LNCAP (cell line): ENCODE measurements around the gene HOXB3.

Source experiments
- TF ChIP-seq, protein P1 (sequence below): fragments of 450-650 bp; IDR thresholded peaks from 2 replicates; pipeline ENCODE4 v1.5.1; 2017; ENCODE audit warnings: mild to moderate bottlenecking

The HOXB3 gene

DNA sequence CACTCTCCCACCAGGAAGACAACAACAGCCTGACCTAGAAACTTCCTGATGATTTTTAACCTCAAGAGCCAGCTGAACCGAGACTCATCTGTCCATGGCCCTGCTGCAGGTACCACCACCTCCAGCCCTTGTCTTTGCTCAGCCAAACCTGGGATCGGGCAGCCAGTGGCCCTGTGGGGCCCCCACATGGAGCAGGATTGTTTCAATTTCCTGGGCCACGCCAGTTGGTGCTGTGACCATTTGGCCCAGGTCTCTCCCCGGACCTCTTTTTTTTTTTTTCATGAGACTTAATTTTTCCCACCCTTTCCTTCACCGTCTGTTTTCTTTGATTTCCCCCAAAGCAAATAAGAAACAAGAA lies 36.9 kb downstream of the HOXB3 start:
- TF ChIP-seq, protein P1, sequence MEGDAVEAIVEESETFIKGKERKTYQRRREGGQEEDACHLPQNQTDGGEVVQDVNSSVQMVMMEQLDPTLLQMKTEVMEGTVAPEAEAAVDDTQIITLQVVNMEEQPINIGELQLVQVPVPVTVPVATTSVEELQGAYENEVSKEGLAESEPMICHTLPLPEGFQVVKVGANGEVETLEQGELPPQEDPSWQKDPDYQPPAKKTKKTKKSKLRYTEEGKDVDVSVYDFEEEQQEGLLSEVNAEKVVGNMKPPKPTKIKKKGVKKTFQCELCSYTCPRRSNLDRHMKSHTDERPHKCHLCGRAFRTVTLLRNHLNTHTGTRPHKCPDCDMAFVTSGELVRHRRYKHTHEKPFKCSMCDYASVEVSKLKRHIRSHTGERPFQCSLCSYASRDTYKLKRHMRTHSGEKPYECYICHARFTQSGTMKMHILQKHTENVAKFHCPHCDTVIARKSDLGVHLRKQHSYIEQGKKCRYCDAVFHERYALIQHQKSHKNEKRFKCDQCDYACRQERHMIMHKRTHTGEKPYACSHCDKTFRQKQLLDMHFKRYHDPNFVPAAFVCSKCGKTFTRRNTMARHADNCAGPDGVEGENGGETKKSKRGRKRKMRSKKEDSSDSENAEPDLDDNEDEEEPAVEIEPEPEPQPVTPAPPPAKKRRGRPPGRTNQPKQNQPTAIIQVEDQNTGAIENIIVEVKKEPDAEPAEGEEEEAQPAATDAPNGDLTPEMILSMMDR, result no peak

DNA sequence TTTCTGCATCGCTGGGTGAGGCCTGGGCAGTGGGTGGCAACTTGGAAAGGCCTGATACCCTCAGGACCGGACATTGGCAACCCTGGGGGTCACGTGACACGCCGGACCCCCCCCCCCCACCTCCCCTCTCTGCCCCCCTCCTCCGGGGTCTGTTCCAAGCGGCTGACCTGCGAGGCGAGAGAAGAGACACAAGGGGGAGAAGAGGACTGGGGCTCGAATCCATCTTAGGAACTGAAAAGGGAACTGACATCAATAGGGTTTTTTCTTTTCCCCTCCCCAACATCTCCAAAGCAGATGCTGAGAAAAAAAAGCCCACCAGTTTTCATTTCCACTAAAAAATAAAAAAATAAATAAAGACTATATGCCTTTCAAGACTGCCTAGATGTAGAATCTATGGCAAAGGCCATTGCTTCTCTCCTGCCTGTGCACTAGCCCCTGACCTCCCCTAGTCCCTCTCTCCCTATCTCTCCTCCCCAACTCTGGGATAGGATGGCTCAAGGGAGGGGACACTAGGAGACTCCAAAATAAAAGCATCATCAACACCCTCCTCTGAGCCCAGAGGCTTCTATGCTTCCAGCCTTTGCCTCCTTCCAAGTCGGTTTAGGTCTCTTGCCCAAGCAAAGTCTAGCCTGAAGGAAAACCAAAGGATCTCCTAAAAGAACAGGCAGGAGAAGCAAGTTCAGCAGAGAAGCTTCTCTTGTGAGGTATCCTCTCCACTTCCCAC lies 37.4 kb downstream of the HOXB3 start:
- TF ChIP-seq, protein P1, result no peak

DNA sequence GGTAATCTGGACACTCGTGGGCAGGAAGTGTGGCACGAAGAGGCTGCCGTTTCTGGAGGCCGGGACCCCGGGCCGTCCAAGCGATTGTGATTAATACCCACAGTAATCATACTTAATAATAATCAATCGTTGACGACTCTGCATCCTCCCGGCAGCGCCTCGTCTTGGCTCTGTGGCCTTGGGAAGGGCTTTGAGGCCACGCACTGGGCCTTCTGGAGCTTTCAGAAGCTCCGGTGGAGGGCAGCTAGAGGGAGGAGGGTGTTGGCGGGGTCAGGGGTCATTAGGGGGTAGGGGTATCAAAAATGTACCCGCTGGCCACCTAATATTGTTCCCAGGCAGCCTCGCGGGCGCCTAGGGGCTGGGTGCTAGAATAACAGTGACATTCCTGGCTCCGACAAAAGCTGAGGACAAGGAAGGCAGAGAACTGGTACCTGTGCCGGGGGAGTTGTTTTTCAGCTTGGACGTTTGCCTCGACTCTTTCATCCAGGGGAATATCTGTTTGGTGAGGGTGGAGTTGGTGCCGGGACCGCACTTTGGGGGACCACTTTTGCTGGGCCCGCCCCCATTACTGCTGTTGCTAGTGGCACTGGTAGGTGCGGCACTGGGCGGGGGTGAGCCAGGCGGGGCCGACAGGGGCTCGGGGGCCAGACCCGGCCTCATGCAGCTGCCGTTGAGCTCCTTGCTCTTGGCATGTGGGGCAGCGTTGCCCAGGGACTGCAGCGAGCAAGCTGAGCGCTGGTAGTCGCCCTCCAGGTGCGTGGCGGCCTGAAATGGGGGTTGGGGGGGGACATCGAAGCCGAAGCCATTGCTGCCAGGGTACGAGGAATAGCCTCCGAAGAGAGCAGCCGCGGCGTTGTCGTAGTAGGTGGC lies 38.2 kb downstream of the HOXB3 start:
- TF ChIP-seq, protein P1, result no peak

- TF ChIP-seq, protein P1, result no peak
Observed at GRCh38 chr17:48551214-48551555, 38.9 kb downstream of the HOXB3 start.

DNA sequence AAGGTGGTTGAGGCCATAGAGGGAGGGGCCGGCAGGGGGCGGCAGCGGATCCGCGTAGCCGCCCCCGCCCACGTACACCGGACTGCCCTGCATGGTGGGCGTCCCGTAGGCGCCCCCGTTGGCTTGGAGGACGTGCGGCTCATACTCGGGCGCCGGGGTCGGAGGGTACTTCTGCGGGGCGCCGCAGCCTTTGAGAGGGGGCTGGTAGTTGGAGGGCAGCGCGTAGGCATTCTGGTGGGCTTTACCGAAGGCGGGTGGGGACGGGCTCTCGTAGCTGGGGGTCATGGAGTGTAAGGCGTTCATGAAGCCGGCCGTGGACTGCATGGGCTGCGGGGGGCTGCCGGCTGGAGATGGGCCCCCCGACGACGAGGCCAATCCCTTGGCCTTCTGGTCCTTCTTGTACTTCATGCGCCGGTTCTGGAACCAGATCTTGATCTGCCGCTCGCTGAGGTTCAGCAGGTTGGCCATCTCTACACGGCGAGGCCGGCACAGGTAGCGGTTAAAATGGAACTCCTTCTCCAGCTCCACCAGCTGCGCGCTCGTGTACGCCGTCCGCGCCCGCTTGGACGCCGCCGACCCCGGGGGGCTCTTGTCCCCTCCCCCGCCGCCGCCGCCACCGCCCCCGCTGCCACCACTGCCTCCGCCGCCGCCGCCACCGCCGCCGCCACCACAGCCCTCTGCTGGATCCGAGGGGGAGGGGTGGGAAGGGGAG lies 39.4 kb downstream of the HOXB3 start:
- TF ChIP-seq, protein P1, result no peak

GRCh38 chr17:48549914-48550501 lies 40.0 kb downstream of the HOXB3 start:
- TF ChIP-seq, protein P1, result no peak

DNA sequence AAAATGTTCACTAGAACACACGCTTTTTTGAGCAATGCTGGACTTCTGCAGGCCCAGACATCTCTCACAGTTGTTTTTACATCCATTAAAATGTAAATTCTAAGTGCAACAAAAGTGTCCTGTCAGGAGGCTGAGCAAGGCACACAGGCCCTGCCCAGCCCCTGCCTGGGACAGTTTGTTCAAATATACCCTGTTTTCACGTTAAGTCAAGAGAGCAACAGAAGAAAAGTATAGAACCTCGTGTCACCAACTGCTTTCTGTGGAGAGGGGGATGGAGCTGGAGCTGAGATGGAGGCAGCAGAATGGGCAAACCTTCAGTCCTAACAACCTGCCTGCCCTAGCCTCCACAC lies 40.8 kb downstream of the HOXB3 start:
- TF ChIP-seq, protein P1, result no peak
